ACHN (cell line): ENCODE measurements around the gene HSD17B8.

ENCODE experiments used
- DNase-seq: peaks from one replicate; pipeline ENCODE4 v3.0.0-alpha.2; 2015
- in situ Hi-C: cut with HindIII; loops from 2 replicates; pipeline ENCODE4 v1.10.0; 2017; ENCODE audit warnings: low sequenced_read_pairs, low pct_ligation_motif_present, low pct_unique_long_range_greater_than_20kb

HSD17B8 gene

GRCh38 chr6:33201147-33201545 is 3.3 kb upstream of the HSD17B8 start:
- DNase-seq: no peak
- in situ Hi-C loops: no loop called here

GRCh38 chr6:33201935-33202334 is 2.5 kb upstream of the HSD17B8 start:
- in situ Hi-C loops: no loop called here
- DNase-seq: no peak

GRCh38 chr6:33202799-33203198 is 1.7 kb upstream of the HSD17B8 start:
- in situ Hi-C loops: no loop called here
- DNase-seq: no peak

- in situ Hi-C loops: no loop called here
- DNase-seq: no peak
Observed at GRCh38 chr6:33203443-33204164, 851 bp upstream of the HSD17B8 start.

GRCh38 chr6:33204165-33204414 is 365 bp upstream of the HSD17B8 start:
- in situ Hi-C loops: no loop called here
- DNase-seq: no peak

- in situ Hi-C loops: no loop called here
Observed at GRCh38 chr6:33205191-33206026, 954 bp downstream of the HSD17B8 start.

GRCh38 chr6:33206027-33206863 is 1.8 kb downstream of the HSD17B8 start:
- in situ Hi-C loops: no loop called here

More at GRCh38 chr6:33205191-33206026, 954 bp downstream of the HSD17B8 start:
- DNase-seq: peak; percentile 94

GRCh38 chr6:33206864-33207551 is 2.6 kb downstream of the HSD17B8 start:
- in situ Hi-C loops: no loop called here
- no peak for DNase-seq

More at GRCh38 chr6:33206027-33206863, 1.8 kb downstream of the HSD17B8 start:
- DNase-seq: no peak

GRCh38 chr6:33207552-33208090 is 3.2 kb downstream of the HSD17B8 start:
- in situ Hi-C loops: no loop called here

GRCh38 chr6:33208091-33208967 is 3.9 kb downstream of the HSD17B8 start, which contains the start of gene RING1:
RING1 (plus strand) TSS chr6:33208500; CDS start chr6:33208823, 323 bp downstream.
- DNase-seq: peak; percentile 67
- in situ Hi-C loops: no loop called here

More at GRCh38 chr6:33207552-33208090, 3.2 kb downstream of the HSD17B8 start:
- DNase-seq: peak; percentile 58

- DNase-seq: no peak
- in situ Hi-C loops: no loop called here
Observed at GRCh38 chr6:33209856-33210255, 5.4 kb downstream of the HSD17B8 start.

- in situ Hi-C loops: no loop called here
- no peak for DNase-seq
Observed at GRCh38 chr6:33211136-33211535, 6.7 kb downstream of the HSD17B8 start.

- in situ Hi-C loops: no loop called here
- DNase-seq: no peak
Observed at GRCh38 chr6:33211666-33212422, 7.4 kb downstream of the HSD17B8 start.

- in situ Hi-C loops: no loop called here
- no peak for DNase-seq
Observed at GRCh38 chr6:33212857-33213165, 8.4 kb downstream of the HSD17B8 start.

GRCh38 chr6:33213166-33213988 is 8.9 kb downstream of the HSD17B8 start:
- DNase-seq: no peak
- in situ Hi-C loops: no loop called here

- no peak for DNase-seq
- in situ Hi-C loops: no loop called here
Observed at GRCh38 chr6:33213989-33214335, 9.5 kb downstream of the HSD17B8 start.
